Measurements from ENCODE around the gene RYK. TPM values are rescaled to one million over a fixed set of nuclear protein-coding genes. Genes with fewer than 3 reads are reported as not detected.
"Not testable (repeated sequence)": the region's sequence is repeated elsewhere in the genome, so short reads cannot be mapped to it uniquely, and the experiment has no call there.

RYK gene
- total RNA-seq, 4 donors from 2014 or later = 20.2 to 91.1 (median 61.6) TPM

DNA sequence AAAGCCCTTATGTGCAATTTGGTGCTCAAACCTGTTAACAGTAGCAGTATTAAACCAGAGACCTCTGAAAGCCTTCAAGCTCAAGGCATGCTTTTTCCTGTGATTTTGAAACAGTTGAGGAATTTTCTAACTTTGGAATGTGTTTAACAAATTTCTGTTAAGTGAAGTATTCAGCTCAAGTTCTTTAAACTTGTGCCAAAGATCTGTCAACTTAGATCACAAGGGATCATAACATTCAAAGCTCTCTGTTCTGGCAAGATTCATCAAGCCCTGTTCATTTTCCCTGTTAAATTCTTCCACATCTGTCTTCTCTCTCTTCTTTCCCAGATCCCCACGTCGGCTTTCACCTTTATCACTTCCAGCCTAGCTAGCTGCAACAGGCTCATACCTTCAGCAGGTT, 28.8 kb upstream of the RYK start:
- 87 to 88% methylated on average over 2 of the region's 2 CpGs for WGBS, 2 donors (ENCODE audit: low coverage in 1 of 2)
- Histone ChIP-seq H3K4me1 (no peaks in the 10 kb centered on the region), H3K27ac (no peak overlapping the region), H3K36me3 (no peaks in the 10 kb centered on the region), H3K9me3 (no peaks in the 10 kb centered on the region), H3K27me3 (no peaks in the 10 kb centered on the region), H3K4me3 (no peak overlapping the region)
- TF ChIP-seq CTCF (IDR thresholded peaks at IDR 0.05) (no peak), POLR2AphosphoS5 (IDR thresholded peaks at IDR 0.05) (no peak)
- intact Hi-C loops (cut with DNase I; ENCODE audit: low total_unique reads) = no loop called here
- in situ Hi-C loops (cut with MboI; ENCODE audit: low pct_ligation_motif_present in 1 of 4, low pct_unique_long_range_greater_than_20kb in 1 of 4, low sequenced_read_pairs in 3 of 4) = no loop called here
- DNase-seq = no peak

DNA sequence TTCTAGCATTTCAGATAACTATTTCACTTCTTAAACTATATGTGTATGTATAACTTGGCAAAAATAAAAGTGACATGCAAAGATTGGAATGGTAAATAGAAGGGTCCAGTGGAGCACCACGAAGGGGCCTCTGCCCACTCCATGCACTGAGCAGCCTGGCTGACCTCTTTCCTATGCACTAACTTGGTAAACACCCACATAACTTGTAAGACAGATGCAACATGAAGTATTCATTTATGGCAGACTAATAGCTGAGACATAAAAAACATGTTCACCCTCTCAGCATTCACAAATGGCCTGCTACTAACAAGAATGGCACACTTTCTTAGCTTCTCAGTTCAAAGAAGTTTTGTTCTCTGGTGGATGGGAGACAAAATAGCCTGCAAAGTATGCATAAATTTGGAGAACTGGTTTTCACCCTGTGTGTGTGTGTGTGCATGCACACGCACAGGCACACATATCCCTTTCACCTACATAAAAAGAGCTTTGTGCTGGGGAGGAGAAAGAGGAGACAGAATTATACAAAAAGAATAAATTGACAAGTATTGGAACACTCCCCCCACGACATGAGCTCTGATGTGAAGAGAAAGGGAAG, 26.5 kb upstream of the RYK start:
- no peaks in the 10 kb centered on the region for H3K36me3 ChIP-seq
- H3K4me1 ChIP-seq = no peaks in the 10 kb centered on the region
- WGBS, 2 donors (ENCODE audit: low coverage in 1 of 2) = 45 to 54% methylated on average over 2 to 3 of the region's 3 CpGs
- intact Hi-C loops (cut with DNase I; ENCODE audit: low total_unique reads) = no loop called here
- TF ChIP-seq POLR2A (IDR thresholded peaks at IDR 0.05) = no peak
- TF ChIP-seq POLR2AphosphoS5 (IDR thresholded peaks at IDR 0.05) = no peak
- no peak for TF ChIP-seq EP300 (IDR thresholded peaks at IDR 0.05; ENCODE audit: low read depth)
- no peak for TF ChIP-seq CTCF (IDR thresholded peaks at IDR 0.05)
- H3K4me3 ChIP-seq = no peak overlapping the region
- DNase-seq = no peak
- H3K27ac ChIP-seq = no peak overlapping the region
- in situ Hi-C loops (cut with MboI; ENCODE audit: low pct_ligation_motif_present in 1 of 4, low pct_unique_long_range_greater_than_20kb in 1 of 4, low sequenced_read_pairs in 3 of 4) = no loop called here
- no peaks in the 10 kb centered on the region for H3K27me3 ChIP-seq
- H3K9me3 ChIP-seq = no peaks in the 10 kb centered on the region

DNA sequence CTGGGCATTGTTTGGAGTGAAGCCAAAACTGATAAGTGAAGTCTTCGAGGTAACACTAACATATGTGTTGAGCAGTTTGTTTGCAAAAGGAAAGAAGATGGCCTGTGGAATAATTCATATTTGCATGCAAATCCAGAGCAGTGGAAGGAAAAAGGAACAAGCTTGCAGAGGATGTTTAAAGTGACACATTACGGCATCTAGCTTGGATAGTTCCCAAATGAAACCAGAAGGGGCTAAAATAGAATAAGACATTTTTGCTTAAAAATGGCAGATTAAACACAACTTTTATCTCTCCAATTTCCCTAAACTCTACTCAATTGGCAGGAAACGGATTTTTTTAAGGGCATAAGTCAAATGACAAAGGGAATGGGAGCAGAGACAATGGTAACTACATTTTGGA, 25.4 kb upstream of the RYK start:
- no peak for TF ChIP-seq POLR2A (IDR thresholded peaks at IDR 0.05)
- no peak for TF ChIP-seq POLR2AphosphoS5 (IDR thresholded peaks at IDR 0.05)
- TF ChIP-seq EP300 (IDR thresholded peaks at IDR 0.05; ENCODE audit: low read depth) = no peak
- no peak for TF ChIP-seq CTCF (IDR thresholded peaks at IDR 0.05)
- whole genome bisulfite sequencing, 2 donors (ENCODE audit: low coverage in 1 of 2) = 42 to 60% methylated on average over 3 of the region's 3 CpGs
- H3K4me3 ChIP-seq = no peak overlapping the region
- no peaks in the 10 kb centered on the region for H3K27me3 ChIP-seq
- in situ Hi-C loops (cut with MboI; ENCODE audit: low pct_ligation_motif_present in 1 of 4, low pct_unique_long_range_greater_than_20kb in 1 of 4, low sequenced_read_pairs in 3 of 4) (no loop called here), intact Hi-C loops (cut with DNase I; ENCODE audit: low total_unique reads) (no loop called here)
- no peak for DNase-seq
- H3K27ac ChIP-seq = no peak overlapping the region
- H3K4me1 ChIP-seq = no peaks in the 10 kb centered on the region
- no peaks in the 10 kb centered on the region for H3K9me3 ChIP-seq
- no peaks in the 10 kb centered on the region for H3K36me3 ChIP-seq

- DNase-seq; in situ Hi-C loops (cut with MboI; ENCODE audit: low pct_ligation_motif_present in 1 of 4, low pct_unique_long_range_greater_than_20kb in 1 of 4, low sequenced_read_pairs in 3 of 4); intact Hi-C loops (cut with DNase I; ENCODE audit: low total_unique reads); H3K9me3 ChIP-seq; H3K36me3 ChIP-seq; H3K4me3 ChIP-seq; H3K27ac ChIP-seq; H3K4me1 ChIP-seq; H3K27me3 ChIP-seq: not testable (repeated sequence)
Measured at GRCh38 chr3:134275110-134275509, 24.5 kb upstream of the RYK start.

GRCh38 chr3:134274571-134274970, 23.9 kb upstream of the RYK start:
- DNase-seq = no peak
- no peak overlapping the region for H3K4me3 ChIP-seq
- TF ChIP-seq POLR2A (IDR thresholded peaks at IDR 0.05) (no peak), POLR2AphosphoS5 (IDR thresholded peaks at IDR 0.05) (no peak), CTCF (IDR thresholded peaks at IDR 0.05) (no peak), EP300 (IDR thresholded peaks at IDR 0.05; ENCODE audit: low read depth) (no peak)
- in situ Hi-C loops (cut with MboI; ENCODE audit: low pct_ligation_motif_present in 1 of 4, low pct_unique_long_range_greater_than_20kb in 1 of 4, low sequenced_read_pairs in 3 of 4) (no loop called here), intact Hi-C loops (cut with DNase I; ENCODE audit: low total_unique reads) (no loop called here)
- no peak overlapping the region for H3K27ac ChIP-seq
- no peaks in the 10 kb centered on the region for H3K9me3 ChIP-seq
- H3K4me1 ChIP-seq = no peaks in the 10 kb centered on the region
- no peaks in the 10 kb centered on the region for H3K27me3 ChIP-seq
- no peaks in the 10 kb centered on the region for H3K36me3 ChIP-seq
